ENCODE measurements around the gene TMEM220.

The TMEM220 gene

DNA sequence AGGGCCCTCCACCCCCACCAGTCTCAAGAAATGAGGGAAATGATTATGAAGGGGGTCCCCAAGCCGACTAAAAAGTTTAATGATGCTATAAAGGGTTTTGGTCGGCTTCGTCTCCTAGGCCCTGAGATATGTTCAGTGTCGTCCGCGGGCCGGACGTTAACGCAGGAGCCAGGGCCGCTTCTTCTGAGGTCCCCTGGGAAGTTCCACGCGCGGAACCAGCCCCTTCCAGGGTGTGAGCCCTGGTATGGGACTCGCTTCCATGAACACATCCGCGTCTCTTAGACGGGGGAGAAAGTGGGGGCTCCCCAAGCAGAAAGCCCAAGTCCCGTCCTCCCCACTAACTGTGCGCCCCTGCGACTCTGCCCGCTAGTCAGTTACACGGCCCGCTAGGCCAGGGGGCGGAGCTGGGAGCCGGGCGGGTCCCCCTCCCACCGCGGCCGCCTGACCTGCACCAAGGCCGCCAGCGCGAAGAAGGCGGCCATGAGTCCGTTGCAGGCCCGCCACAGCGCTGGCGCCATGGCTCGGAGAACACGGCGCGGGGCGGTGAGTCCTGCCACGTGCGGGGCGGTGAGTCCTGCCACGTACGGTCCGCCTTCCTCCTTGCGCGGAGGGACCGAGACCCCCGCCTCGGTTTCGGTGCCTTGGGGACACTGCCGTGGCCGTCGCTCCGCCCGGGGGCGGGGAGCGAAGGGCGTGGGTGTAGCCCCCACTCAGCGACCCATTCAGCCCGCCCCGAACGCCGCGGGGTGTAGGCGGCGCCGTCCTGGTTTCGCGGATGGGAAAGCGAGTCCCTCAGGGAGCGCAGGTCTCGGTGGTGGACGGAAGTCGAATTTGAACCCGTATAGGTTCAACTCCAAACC, at the start of gene TMEM220:
TSS of gene TMEM220 (minus strand) at position 690 of the 860 bp plus-strand sequence. CDS start at position 518, 172 bp downstream.
- DNase-seq (ENCODE audit: low read depth in 1 of 2, low spot score in 1 of 2): peak; percentile 12 to 21

DNA sequence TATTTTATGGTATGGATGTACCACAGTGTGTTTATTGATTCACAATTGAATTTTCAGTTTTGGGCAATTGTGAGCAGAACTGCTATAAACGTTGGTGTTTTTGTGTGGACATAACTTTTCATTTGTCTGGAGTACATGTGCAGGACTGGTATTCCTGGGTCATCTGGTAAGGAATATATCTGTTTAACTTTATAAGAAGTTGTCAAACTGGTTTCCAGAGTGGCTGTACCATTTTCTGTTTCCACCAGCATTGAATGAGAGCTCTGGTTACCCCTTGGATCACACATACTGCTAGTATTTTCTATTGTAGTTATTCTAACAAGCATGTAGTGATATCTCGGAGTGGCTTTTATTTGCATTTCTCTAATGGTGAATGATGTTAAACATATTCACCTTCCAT, 49.8 kb upstream of the TMEM220 start:
- DNase-seq (ENCODE audit: low read depth in 1 of 2, low spot score in 1 of 2): no peak

DNA sequence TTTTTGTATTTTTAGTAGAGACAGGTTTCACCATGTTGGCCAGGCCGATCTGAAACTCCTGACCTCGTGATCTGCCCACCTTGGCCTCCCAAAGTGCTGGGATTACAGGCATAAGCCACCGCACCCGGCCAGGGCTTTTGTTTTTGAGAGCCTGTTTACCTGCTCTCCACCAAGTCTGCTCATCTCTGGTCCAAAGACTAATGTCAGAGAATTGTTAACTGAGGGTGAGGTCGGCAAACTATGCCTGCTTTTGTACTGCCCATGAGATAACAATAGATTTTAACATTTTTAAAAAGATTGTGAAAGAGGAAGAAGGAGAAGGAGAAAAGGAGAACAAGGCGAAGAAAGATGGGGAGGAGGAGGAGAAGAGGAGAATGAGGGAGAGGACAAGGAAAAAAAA, 48.1 kb upstream of the TMEM220 start:
- DNase-seq (ENCODE audit: low read depth in 1 of 2, low spot score in 1 of 2): no peak

GRCh38 chr17:10777131-10777807, 47.4 kb upstream of the TMEM220 start:
- DNase-seq (ENCODE audit: low read depth in 1 of 2, low spot score in 1 of 2): no peak

DNA sequence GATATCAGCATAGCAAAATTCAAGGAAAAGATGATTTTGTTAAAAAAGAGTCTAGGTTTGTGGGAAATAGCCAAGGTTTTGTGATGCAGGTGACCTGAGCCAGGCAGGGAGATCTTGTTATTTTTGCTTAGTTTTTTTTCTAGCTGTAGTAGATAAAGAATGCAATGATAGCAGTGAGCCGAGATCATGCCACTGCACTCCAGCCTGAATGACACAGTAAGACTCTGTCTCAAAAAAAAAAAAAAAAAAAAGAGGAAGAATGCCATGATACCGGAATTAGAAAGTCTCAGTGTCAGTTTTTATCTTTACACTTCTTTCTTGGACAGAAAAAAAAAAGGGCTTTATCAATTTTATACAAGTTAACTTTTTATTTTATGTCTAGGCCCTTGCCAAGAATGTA, 46.6 kb upstream of the TMEM220 start:
- no peak for DNase-seq (ENCODE audit: low read depth in 1 of 2, low spot score in 1 of 2)

DNA sequence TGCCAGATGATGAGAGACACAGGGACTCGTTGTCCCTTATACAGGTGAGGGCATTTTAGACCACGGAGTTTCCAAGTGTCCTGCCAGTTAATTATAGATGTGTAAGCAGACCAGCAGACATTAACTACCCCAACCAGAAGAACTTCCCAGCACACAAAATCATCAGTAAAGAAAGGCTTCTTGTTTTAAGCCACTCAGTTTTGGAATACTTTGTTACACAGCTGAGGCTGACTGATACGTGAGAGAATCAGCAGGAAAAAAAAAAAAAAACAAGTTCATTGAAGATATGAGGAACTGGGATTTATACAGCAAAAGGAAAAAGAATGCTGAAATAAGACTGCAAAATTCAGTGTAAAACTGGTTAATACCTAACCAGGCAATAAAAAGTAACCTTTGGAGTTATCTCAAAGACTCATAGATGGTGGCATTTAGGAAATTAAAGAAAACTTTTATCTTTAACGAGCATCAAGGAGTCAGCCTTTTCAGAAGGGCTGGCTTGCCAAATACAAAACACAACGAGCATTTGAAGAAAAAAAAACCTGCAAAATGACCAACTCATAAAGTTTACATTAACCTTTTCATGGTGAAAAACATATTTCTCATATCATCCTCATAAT, 46.0 kb upstream of the TMEM220 start:
- no peak for DNase-seq (ENCODE audit: low read depth in 1 of 2, low spot score in 1 of 2)

GRCh38 chr17:10775058-10775457, 45.2 kb upstream of the TMEM220 start:
- DNase-seq (ENCODE audit: low read depth in 1 of 2, low spot score in 1 of 2): no peak

DNA sequence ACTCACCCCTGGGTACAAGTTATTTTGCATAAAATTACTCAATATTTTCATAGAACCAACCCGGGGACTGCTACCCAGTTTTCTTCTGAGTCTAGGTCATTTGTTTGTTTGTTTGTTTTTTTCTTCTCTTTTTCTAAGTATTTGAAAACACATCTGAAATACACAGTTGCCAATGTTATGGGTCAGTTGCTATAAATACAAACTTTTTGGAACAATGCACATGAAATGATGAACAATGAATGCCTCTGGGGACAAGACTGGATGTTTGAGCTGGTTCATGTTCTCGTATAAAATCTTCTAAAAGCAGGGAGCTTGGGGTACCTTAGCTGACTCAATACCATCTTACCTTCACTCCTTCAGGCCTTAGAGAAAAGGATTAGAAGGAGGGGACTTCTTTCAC, 43.6 kb upstream of the TMEM220 start:
- no peak for DNase-seq (ENCODE audit: low read depth in 1 of 2, low spot score in 1 of 2)

GRCh38 chr17:10772425-10773380, 42.9 kb upstream of the TMEM220 start:
- peak; percentile 7 to 27 for DNase-seq (ENCODE audit: low read depth in 1 of 2, low spot score in 1 of 2)

GRCh38 chr17:10771148-10771547, 41.3 kb upstream of the TMEM220 start:
- DNase-seq (ENCODE audit: low read depth in 1 of 2, low spot score in 1 of 2): no peak

- DNase-seq (ENCODE audit: low read depth in 1 of 2, low spot score in 1 of 2): no peak
Measured at GRCh38 chr17:10769840-10770239, 40.0 kb upstream of the TMEM220 start.

GRCh38 chr17:10768750-10769251, 39.0 kb upstream of the TMEM220 start:
- DNase-seq (ENCODE audit: low read depth in 1 of 2, low spot score in 1 of 2): no peak

- DNase-seq (ENCODE audit: low read depth in 1 of 2, low spot score in 1 of 2): no peak
Measured at GRCh38 chr17:10767232-10767631, 37.4 kb upstream of the TMEM220 start.

DNA sequence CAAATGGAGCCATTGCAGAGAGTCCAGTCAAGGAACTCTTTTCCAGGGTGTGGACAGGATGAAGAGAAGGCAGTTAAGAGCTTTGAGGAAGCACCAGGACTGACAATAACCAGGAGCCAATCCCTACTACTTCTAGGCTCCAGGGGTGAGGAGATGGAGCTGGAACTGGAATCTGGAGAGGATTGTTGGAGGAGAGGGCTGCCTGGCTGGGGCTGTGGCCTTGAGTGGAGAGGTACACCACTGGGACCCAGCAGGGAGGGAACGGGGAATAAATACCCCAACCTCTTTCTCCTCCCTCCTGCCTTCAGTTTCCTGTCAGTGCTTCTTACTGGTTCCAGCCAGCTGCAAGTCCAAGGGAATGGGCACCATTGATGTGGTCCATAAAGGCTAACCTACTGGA, 32.2 kb upstream of the TMEM220 start:
- DNase-seq (ENCODE audit: low read depth in 1 of 2, low spot score in 1 of 2): no peak

- no peak for DNase-seq (ENCODE audit: low read depth in 1 of 2, low spot score in 1 of 2)
Measured at GRCh38 chr17:10761281-10761680, 31.5 kb upstream of the TMEM220 start.

DNA sequence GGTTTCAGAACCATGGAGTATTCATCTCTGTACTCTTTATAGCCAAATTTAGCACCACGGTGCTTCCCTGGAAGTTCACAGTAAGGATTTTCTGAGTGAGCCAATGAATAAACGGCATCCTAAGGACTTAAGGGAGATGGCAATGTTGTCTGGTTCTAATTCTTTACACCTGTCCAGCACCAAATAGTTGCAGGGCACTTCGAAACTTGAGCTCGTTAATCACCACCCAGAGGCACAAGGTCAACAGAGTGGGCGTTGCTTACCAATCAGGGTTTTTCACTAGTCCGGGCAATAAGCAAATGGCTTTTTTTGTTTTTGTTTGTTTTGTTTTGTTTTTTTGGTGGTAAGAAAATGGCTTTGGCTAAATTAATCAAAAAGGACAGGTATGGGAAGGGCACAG, 28.2 kb upstream of the TMEM220 start:
- no peak for DNase-seq (ENCODE audit: low read depth in 1 of 2, low spot score in 1 of 2)

DNA sequence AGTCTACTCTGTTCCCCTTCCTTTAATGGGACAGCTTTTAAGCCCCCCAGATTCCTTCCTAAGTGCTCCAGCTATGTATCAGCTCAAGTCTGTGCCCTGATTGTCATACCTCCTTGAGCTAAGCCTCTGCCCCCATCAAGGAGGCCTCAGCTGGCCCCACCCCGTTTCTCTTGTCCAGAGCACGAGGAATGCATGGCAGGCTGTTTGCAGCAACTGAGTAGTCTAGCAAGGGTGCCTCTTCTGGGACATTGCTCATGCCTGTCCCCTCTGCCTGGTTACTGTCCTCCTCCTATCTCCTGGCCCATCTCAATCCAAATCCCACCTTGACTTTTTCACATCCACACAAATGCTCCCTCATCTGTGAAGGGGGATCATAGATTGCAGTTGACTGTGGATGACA, 27.8 kb upstream of the TMEM220 start:
- no peak for DNase-seq (ENCODE audit: low read depth in 1 of 2, low spot score in 1 of 2)

- no peak for DNase-seq (ENCODE audit: low read depth in 1 of 2, low spot score in 1 of 2)
Measured at GRCh38 chr17:10757067-10757466, 27.2 kb upstream of the TMEM220 start.

DNA sequence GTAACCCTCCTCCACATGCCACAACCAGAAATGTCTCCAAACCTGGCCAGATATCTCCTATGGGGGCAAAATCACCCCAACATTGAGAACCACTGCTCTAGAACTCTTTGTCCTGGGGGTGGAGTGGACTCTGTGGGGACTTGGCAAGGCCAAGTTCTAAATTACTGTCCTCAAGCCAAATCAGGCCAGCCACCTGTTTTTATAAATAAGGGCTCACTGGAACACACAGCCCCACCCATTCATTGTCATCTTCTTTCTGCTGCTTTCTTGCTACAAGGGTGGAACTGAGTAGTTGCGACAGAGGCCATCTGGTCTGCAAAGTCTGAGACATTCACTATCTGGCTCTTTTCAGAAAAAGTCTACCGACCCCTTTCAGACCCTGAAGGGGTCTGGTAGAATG, 26.8 kb upstream of the TMEM220 start:
- DNase-seq (ENCODE audit: low read depth in 1 of 2, low spot score in 1 of 2): no peak

DNA sequence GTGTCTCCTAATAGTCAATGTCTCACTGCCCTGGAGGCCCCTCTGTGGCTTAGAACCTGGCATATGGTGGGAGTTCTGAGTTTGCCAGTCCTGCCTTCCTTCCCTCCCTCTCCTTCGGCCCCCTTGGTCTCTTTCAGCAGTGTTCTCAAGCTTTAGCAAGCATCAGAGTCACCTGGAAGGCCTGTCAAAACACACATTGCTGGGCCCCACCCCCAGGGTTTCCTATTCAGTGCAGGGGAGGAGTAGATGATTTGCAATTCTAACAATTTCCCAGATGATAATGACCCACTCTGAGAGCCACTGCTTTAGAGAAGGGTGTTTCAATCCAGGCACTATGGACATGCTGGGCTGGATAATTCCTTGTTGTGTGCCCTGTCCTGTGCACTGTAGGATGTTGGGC, 26.4 kb upstream of the TMEM220 start:
- no peak for DNase-seq (ENCODE audit: low read depth in 1 of 2, low spot score in 1 of 2)
